HG03575 (cell line): ENCODE data around the gene ZNF717.
"Not testable (repeated sequence)": the region's sequence is repeated elsewhere in the genome, so short reads cannot be mapped to it uniquely, and the experiment has no call there.

Experiments
- ATAC-seq: cut with Tn5 transposase; IDR thresholded peaks from one replicate; pipeline ENCODE4 v1.9.1; 2021; ENCODE audit not compliant: unreplicated experiment, insufficient number of reproducible peaks, low FRiP score; ENCODE audit errors: extremely low read depth

Gene ZNF717

DNA sequence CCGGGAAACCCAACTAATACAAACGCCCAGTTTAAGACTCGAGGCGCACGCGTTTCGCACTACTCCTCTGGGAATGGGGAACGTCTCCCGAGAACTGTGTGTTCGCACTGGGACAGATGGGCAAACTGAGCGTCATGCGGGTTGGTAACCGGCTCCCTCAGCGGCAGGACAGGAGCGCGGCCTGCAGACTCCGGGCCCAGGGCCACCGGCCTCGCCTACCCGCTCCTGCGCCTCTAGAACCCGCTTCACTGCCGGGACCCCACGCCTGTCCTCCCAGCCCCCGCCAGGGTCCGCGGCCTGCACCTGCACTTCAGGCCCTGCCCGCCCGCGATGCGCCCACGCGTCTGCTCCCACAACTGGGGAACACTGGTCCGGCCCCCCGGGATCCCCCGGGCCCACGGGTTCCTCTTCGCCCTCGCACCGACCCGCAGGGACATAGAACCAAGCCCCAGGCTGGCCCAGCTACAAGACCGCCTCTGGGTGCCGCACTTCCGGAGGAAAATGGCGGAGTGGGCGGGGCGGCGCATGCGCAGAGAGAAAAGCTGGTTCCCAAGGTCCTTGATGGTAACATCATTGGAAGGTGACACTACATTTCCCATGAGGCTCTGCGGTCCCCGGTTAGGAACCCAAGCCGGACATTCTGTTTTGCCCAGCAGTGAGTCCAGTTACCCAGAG, at the start of gene ZNF717:
TSS of gene ZNF717 (minus strand) at position 469 of the 675 bp plus-strand sequence. CDS start 2,187 bp downstream, outside the sequence.
- ATAC-seq: not testable (repeated sequence)

DNA sequence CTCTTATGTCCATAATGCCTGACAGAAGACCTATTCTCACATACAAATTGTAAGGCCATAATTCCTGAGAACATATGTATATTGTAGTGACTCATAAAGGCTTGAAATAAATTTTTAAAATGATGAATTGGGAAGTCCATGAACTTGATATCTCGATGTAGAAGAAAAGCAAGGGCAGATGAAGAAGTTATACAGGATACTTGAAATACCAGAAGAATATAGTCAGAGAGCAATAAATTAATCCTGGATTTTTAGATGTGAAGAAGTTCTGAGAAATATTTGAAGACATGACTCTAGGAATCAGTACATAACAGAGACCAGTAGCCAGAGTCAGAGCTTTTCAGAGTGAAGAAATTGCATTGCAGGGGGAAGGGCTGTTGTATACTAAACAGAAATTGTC, 45.7 kb upstream of the ZNF717 start:
- ATAC-seq: not testable (repeated sequence)

- ATAC-seq: not testable (repeated sequence)
Measured at GRCh38 chr3:75818019-75818418, 32.7 kb upstream of the ZNF717 start.

- ATAC-seq: not testable (repeated sequence)
Measured at GRCh38 chr3:75816287-75817180, 31.2 kb upstream of the ZNF717 start.

- no peak for ATAC-seq
Measured at GRCh38 chr3:75814797-75815196, 29.4 kb upstream of the ZNF717 start.

- ATAC-seq: no peak
Measured at GRCh38 chr3:75782506-75782905, 2.8 kb downstream of the ZNF717 start.

DNA sequence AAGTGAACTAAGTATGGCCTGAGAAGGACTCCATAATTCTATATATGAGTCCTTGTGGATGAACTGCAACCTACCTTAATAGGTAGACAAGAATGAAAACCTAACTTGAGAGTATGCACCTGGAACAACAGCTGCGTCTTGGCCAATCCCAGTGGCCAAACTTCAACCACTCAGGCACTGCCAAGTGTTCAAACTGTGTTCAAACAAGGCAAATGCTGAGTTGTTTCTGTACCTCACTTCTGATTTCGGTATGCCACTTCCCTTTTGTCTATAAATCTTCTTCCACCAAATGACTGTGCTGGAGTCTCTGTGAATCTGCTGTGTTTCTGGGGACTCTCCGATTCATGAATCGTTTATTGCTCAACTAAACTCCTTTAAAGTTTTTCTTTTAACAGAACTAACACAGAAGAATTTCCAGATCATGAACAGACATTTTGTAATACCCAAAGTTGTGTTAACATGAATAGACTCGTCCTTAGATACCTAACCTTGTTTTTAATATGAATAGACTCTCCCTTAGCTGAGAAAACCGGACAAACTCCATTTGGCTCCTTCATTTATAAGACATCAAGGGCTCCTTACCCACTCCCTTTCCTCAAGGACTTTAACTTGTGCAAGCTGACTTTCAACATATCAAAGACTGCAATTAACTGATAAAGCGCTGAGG, 4.1 kb downstream of the ZNF717 start:
- no peak for ATAC-seq

GRCh38 chr3:75777742-75778141, 7.6 kb downstream of the ZNF717 start:
- ATAC-seq: not testable (repeated sequence)

DNA sequence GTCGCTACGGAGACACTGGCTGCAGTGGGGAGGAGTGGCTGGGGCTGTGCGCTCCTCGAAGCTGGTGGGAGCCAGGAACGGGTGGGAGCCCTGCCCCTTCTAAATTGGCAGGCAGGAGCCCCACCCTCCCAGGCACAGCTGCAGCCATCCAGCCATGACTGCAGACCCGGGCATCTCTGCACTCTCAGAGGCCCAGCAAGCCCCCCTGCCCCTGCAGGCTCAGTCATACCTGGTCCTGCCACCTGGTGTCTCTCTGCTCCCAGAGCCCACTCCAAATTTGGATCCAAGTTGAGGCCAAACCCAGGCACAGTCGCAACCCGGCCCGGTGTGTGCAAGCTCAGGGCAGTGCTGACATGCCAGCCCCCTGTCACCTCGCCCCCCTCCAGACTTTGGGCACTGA, 13.7 kb downstream of the ZNF717 start:
- not testable (repeated sequence) for ATAC-seq

- no peak for ATAC-seq
Measured at GRCh38 chr3:75768303-75769017, 16.9 kb downstream of the ZNF717 start.

- no peak for ATAC-seq
Measured at GRCh38 chr3:75737831-75738493, 47.4 kb downstream of the ZNF717 start.

GRCh38 chr3:75727985-75728384, 57.4 kb downstream of the ZNF717 start:
- ATAC-seq: no peak

DNA sequence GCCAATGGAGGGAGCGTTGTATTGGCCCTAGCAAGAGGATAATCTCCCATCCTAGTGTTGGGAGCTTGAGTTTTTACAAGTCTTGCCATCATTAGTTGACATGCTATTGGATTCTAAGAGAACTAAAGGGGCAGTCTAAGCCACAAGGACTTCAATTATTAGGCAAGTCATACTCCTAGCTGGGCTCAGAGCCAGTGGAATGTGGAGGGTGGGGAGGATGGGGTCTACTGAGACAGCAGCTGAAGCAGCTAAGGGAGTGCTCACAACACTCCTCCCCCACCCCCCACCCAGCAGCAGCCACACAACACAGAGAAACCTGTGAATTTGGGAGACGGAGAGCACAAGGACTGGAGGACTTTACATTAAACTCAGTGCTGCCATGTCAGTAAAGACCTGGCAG, 93.3 kb downstream of the ZNF717 start:
- no peak for ATAC-seq

DNA sequence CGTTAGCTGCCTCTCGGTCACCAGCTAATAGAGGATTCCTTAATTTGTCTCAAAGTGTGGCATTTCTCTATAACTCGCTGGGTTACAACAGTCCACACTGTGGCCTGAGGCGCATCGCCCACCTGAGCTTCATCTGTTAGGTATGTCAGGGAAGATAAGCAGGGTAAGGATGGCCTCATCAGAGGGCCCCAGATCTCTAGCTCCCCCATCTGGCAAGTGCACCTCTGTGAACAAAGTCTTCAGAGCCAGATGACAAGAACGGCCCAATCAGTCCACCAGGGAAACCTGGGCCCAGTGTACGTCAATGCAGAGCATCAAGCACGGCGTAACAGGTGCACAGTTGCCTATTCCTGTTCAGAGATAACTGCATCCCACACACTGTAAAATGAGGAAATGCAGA, 98.0 kb downstream of the ZNF717 start:
- no peak for ATAC-seq
